HCT116 (cell line): Measurements from ENCODE around the gene ASRGL1. TPM values are rescaled to one million over a fixed set of nuclear protein-coding genes. Genes with fewer than 3 reads are reported as not detected.

Experiments
- ATAC-seq: fragments of 200-7000 bp; cut with Tn5 transposase; 2 replicates; pipeline ENCODE4 v1.9.1; 2020; ENCODE audit warnings: mild to moderate bottlenecking, moderate library complexity
- BruUV-seq: library from RNA; stranded (reverse); fragments of 400-500 nt; replicated peaks from 2 replicates; lab custom pipeline; 2021; lab: Mats Ljungman, UMichigan
- CTCF ChIA-PET: fragments of 300-600 bp; sonication (Branson Sonifier 250); formaldehyde crosslinking; loops from one replicate; lab custom pipeline; 2021; ENCODE audit warnings: antibody characterized with exemption; lab: Charles Lee
- POLR2A ChIA-PET: fragments of 300-600, 350-600 bp; sonication (Branson Sonifier 250); formaldehyde crosslinking; loops from one replicate; lab custom pipeline; 2021; ENCODE audit warnings: antibody characterized with exemption; lab: Charles Lee
- RAD21 ChIA-PET, 2 experiments: fragments of 300-600 bp; sonication (Branson Sonifier 250); formaldehyde crosslinking; loops; one replicate each; lab custom pipeline; 2023; ENCODE audit warnings: low total read pairs in 2 of 2; ENCODE audit not compliant: uncharacterized antibody in 2 of 2, unreplicated experiment in 2 of 2, low non-redundant PET in 1 of 2; lab: Charles Lee
- DNase-seq: peaks from one replicate; pipeline ENCODE4 v3.0.0-alpha.2; 2010; ENCODE audit warnings: low read depth, low spot score
- H2AFZ ChIP-seq: fragments of 200-600 bp; shearing (Covaris generic), sonication (generic); 2 replicates; pipeline ENCODE4 v1.6.1; 2017; ENCODE audit warnings: low read depth, mixed run types, mixed read lengths, antibody characterized with exemption, low read length; ENCODE audit not compliant: poor library complexity, severe bottlenecking
- H3K27ac ChIP-seq: 2 replicates; pipeline ENCODE4 v1.5.1; 2012; ENCODE audit warnings: low read depth, low read length
- H3K27me3 ChIP-seq: fragments of 200-600 bp; sonication (generic); 2 replicates; pipeline ENCODE4 v1.6.1; 2016; ENCODE audit warnings: mixed run types, low read length, mixed read lengths; ENCODE audit not compliant: insufficient read depth
- H3K36me3 ChIP-seq, 2 experiments: fragments of 200-500 bp in 1 of 2; fragments of 200-600 bp in 1 of 2; sonication (Bioruptor generic) in 1 of 2; sonication (generic) in 1 of 2; 2 replicates each; pipeline versions ENCODE4 v1.5.1 to v1.6.1; 2014 to 2016; ENCODE audit warnings: low read length in 2 of 2, inconsistent platforms in 1 of 2, mixed read lengths in 1 of 2, mixed run types in 1 of 2; ENCODE audit not compliant: insufficient read depth in 2 of 2, control insufficient read depth in 1 of 2
- H3K4me1 ChIP-seq, 2 experiments: fragments of 200-600 bp in 1 of 2; sonication (generic) in 1 of 2; 2 replicates each; pipeline versions ENCODE4 v1.5.1 to v1.6.1; 2012 to 2017; ENCODE audit warnings: low read length in 2 of 2, inconsistent platforms in 1 of 2, mild to moderate bottlenecking in 1 of 2, mixed read lengths in 1 of 2, mixed run types in 1 of 2, moderate library complexity in 1 of 2; ENCODE audit not compliant: insufficient read depth in 2 of 2, control insufficient read depth in 1 of 2
- H3K4me2 ChIP-seq: fragments of 200-600 bp; sonication (generic); 2 replicates; pipeline ENCODE4 v1.6.1; 2017; ENCODE audit warnings: mixed run types, low read length, mixed read lengths
- H3K4me3 ChIP-seq, 2 experiments: fragments of 200-600 bp in 1 of 2; sonication (generic) in 1 of 2; replicated peaks in 1 of 2; 2 replicates each; pipeline ENCODE4 v1.5.1; 2011 to 2016; ENCODE audit warnings: low read length in 2 of 2, control low read depth in 1 of 2, low read depth in 1 of 2, mild to moderate bottlenecking in 1 of 2, mixed read lengths in 1 of 2, mixed run types in 1 of 2
- H3K79me2 ChIP-seq: fragments of 200-600 bp; sonication (generic); 2 replicates; pipeline ENCODE4 v1.6.1; 2017; ENCODE audit warnings: mild to moderate bottlenecking, mixed run types, low read length, moderate library complexity, mixed read lengths; ENCODE audit not compliant: insufficient read depth
- H3K9ac ChIP-seq: fragments of 200-600 bp; sonication (generic); 2 replicates; pipeline ENCODE4 v1.6.1; 2016; ENCODE audit warnings: low read length, mixed read lengths
- H3K9me2 ChIP-seq: fragments of 200-600 bp; sonication (generic), shearing (Covaris generic); 2 replicates; pipeline ENCODE4 v1.6.1; 2017; ENCODE audit warnings: mixed run types, mild to moderate bottlenecking, moderate library complexity; ENCODE audit not compliant: insufficient read depth
- H3K9me3 ChIP-seq, 2 experiments: fragments of 200-500 bp in 1 of 2; fragments of 200-600 bp in 1 of 2; sonication (Bioruptor generic) in 1 of 2; sonication (generic) in 1 of 2; 2 replicates each; pipeline ENCODE4 v1.6.1; 2014 to 2017; ENCODE audit warnings: low read length in 2 of 2, mixed read lengths in 2 of 2, inconsistent platforms in 1 of 2, low read depth in 1 of 2, mild to moderate bottlenecking in 1 of 2, mixed run types in 1 of 2, moderate library complexity in 1 of 2; ENCODE audit not compliant: control insufficient read depth in 1 of 2, insufficient read depth in 1 of 2
- H4K20me1 ChIP-seq: fragments of 200-600 bp; sonication (generic), shearing (Covaris generic); 2 replicates; pipeline ENCODE4 v1.6.1; 2017; ENCODE audit warnings: mixed run types, mild to moderate bottlenecking, moderate library complexity; ENCODE audit not compliant: insufficient read depth
- CTCF ChIP-seq, 3 experiments: fragments of 200-600 bp in 1 of 3; sonication (generic) in 1 of 3; IDR thresholded peaks in 2 of 3; conservative IDR thresholded peaks in 1 of 3; 2 replicates each; pipeline ENCODE4 v1.5.1; 2012 to 2017; ENCODE audit warnings: low read depth in 2 of 3, low read length in 2 of 3, antibody characterized with exemption in 1 of 3, borderline replicate concordance in 1 of 3, control low read depth in 1 of 3, mild to moderate bottlenecking in 1 of 3, mixed read lengths in 1 of 3, mixed run types in 1 of 3, moderate library complexity in 1 of 3; ENCODE audit not compliant: insufficient read depth in 1 of 3
- ELF1 ChIP-seq: IDR thresholded peaks from 2 replicates; pipeline ENCODE4 v1.6.1; 2012; ENCODE audit warnings: low read depth, borderline replicate concordance
- EZH2phosphoT487 ChIP-seq: fragments of 200-600 bp; IDR thresholded peaks from 2 replicates; pipeline ENCODE4 v1.6.1; 2018; ENCODE audit warnings: antibody characterized with exemption, borderline replicate concordance
- FOSL1 ChIP-seq: IDR thresholded peaks from 2 replicates; pipeline ENCODE4 v1.6.1; 2012; ENCODE audit warnings: low read depth
- POLR2A ChIP-seq: IDR thresholded peaks from 2 replicates; pipeline ENCODE4 v1.7.0; 2011; ENCODE audit warnings: borderline replicate concordance; ENCODE audit not compliant: insufficient read depth, insufficient read length; ENCODE audit errors: extremely low read depth
- RAD21 ChIP-seq: IDR thresholded peaks from 2 replicates; pipeline ENCODE4 v1.6.1; 2012; ENCODE audit warnings: low read depth, mild to moderate bottlenecking
- SIN3A ChIP-seq: IDR thresholded peaks from 2 replicates; pipeline ENCODE4 v1.6.1; 2012; ENCODE audit warnings: low read depth
- SP1 ChIP-seq: IDR thresholded peaks from 2 replicates; pipeline ENCODE4 v1.6.1; 2012; ENCODE audit warnings: low read depth
- TCF7L2 ChIP-seq: IDR thresholded peaks from 2 replicates; pipeline ENCODE4 v1.7.0; 2011; ENCODE audit warnings: borderline replicate concordance, inconsistent platforms; ENCODE audit not compliant: insufficient read depth, insufficient read length; ENCODE audit errors: extremely low read depth
- YY1 ChIP-seq: IDR thresholded peaks from 2 replicates; pipeline ENCODE4 v1.6.1; 2011; ENCODE audit warnings: low read length, low read depth, moderate library complexity, mild to moderate bottlenecking; ENCODE audit not compliant: insufficient replicate concordance; ENCODE audit errors: extremely low read depth
- ZNF274 ChIP-seq: fragments of 200-500 bp; sonication (Bioruptor generic); IDR thresholded peaks from 2 replicates; pipeline ENCODE4 v1.6.1; 2014; ENCODE audit warnings: mild to moderate bottlenecking, low read depth, low read length, inconsistent platforms
- intact Hi-C: fragments of 100-400 bp; cut with micrococcal nuclease; formaldehyde crosslinking; loops from 2 replicates; pipeline ENCODE4 v1.10.0; 2022
- total RNA-seq: library from RNA; stranded (reverse); gene quantifications from one replicate; pipeline ENCODE4 v1.2.1, GENCODE V29; 2021; ENCODE audit not compliant: unreplicated experiment
- TF ChIP-seq, protein P1 (sequence below): IDR thresholded peaks from 2 replicates; pipeline ENCODE4 v1.6.1; 2012
- TF ChIP-seq, protein P2 (sequence below): IDR thresholded peaks from 2 replicates; pipeline ENCODE4 v1.6.1; 2012

ASRGL1 gene
- total RNA-seq, 1 experiment from 2014 or later, result 27.6 TPM

GRCh38 chr11:62391642-62392425, 54.6 kb downstream of the ASRGL1 start:
- H3K9ac ChIP-seq, result no peak overlapping the region
- H3K4me1 ChIP-seq, result peaks cover 9 to 11% of the 10 kb centered on the region in 2 experiments; a peak in 3 of 4 replicates
- no peak overlapping the region for H3K4me3 ChIP-seq
- DNase-seq (no peak), ATAC-seq (no peak)
- no peaks in the 10 kb centered on the region for H3K9me2 ChIP-seq
- no peak overlapping the region for H3K4me2 ChIP-seq
- H3K27ac ChIP-seq, result no peak overlapping the region
- no peaks in the 10 kb centered on the region for H3K79me2 ChIP-seq
- no peaks in the 10 kb centered on the region for H3K9me3 ChIP-seq
- TF ChIP-seq CTCF (IDR thresholded peaks at IDR 0.05 in 2 of 3, conservative IDR thresholded peaks at IDR 0.05 in 1 of 3; ENCODE audit: borderline replicate concordance in 1 of 3, insufficient read depth in 1 of 3, low read depth in 2 of 3, low read length in 2 of 3) (peak in 1 of 3 experiments; percentile 21; a peak in 1 of 6 replicates), SP1 (no peak)
- H4K20me1 ChIP-seq, result no peaks in the 10 kb centered on the region
- CTCF ChIA-PET, result no interaction called here
- no TSS peak for BruUV-seq
- intact Hi-C loops, result no loop called here
- H3K27me3 ChIP-seq, result no peaks in the 10 kb centered on the region
- RAD21 ChIA-PET, result interaction anchor here in 1 of 2 experiments (1.2 kb wide), 1 partner anchor 151 kb away, joined by 3 read pairs; no protein-coding TSS in a partner anchor
- H2AFZ ChIP-seq, result no peak overlapping the region
- POLR2A ChIA-PET, result no interaction called here
- no peaks in the 10 kb centered on the region for H3K36me3 ChIP-seq

DNA sequence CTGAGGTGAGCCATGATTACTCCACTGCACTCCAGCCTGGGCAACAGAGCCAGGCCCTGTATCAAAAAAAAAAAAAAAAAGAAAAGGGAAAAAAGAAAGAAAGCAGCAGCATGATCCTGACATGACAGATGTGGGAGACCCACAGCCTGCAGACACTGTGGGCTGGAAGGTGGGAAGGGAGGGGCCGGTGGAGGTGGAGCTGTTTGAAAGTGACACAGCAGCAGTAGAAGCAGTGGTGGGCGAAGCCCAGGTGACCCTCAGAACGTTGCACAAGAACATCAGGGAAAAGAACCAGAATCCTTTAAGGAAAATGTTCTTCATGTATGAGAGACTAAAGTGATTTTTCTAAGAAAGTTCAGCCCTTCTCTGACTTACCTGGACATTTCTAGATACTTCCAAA, 55.3 kb downstream of the ASRGL1 start:
- Histone ChIP-seq H3K36me3 (no peaks in the 10 kb centered on the region), H3K9ac (no peak overlapping the region), H3K4me3 (no peak overlapping the region), H2AFZ (no peak overlapping the region), H3K79me2 (no peaks in the 10 kb centered on the region), H3K27ac (no peak overlapping the region), H3K4me1 (peaks cover 9 to 11% of the 10 kb centered on the region in 2 experiments; a peak in 3 of 4 replicates), H4K20me1 (no peaks in the 10 kb centered on the region), H3K9me3 (no peaks in the 10 kb centered on the region), H3K9me2 (no peaks in the 10 kb centered on the region), H3K4me2 (no peak overlapping the region), H3K27me3 (no peaks in the 10 kb centered on the region)
- no peak for ATAC-seq
- no TSS peak for BruUV-seq
- ChIA-PET POLR2A (no interaction called here), RAD21 (interaction anchor here in 1 of 2 experiments (1.2 kb wide), 1 partner anchor 151 kb away, joined by 3 read pairs; no protein-coding TSS in a partner anchor), CTCF (interaction anchor here (1.4 to 4.2 kb wide), 3 partner anchors 32 to 175 kb away, joined by 4 to 47 read pairs (median 6); no protein-coding TSS in a partner anchor)
- no peak for DNase-seq
- intact Hi-C loops, result no loop called here
- TF ChIP-seq EZH2phosphoT487 (no peak), ZNF274 (no peak), TCF7L2 (no peak), YY1 (no peak), FOSL1 (no peak), POLR2A (no peak), SIN3A (no peak), SP1 (no peak), RAD21 (no peak), ELF1 (no peak), CTCF (IDR thresholded peaks at IDR 0.05 in 2 of 3, conservative IDR thresholded peaks at IDR 0.05 in 1 of 3; ENCODE audit: borderline replicate concordance in 1 of 3, insufficient read depth in 1 of 3, low read depth in 2 of 3, low read length in 2 of 3) (no peak)
- TF ChIP-seq, protein P1, sequence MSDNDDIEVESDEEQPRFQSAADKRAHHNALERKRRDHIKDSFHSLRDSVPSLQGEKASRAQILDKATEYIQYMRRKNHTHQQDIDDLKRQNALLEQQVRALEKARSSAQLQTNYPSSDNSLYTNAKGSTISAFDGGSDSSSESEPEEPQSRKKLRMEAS, result no peak
- TF ChIP-seq, protein P2, sequence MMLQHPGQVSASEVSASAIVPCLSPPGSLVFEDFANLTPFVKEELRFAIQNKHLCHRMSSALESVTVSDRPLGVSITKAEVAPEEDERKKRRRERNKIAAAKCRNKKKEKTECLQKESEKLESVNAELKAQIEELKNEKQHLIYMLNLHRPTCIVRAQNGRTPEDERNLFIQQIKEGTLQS, result no peak
